PC-9 (cell line): ENCODE results near the gene GABRP.

Experiments
- EZH2 ChIP-seq: fragments of 200-600 bp; sonication (generic); IDR thresholded peaks from 2 replicates; pipeline ENCODE4 v1.8.0; 2017; ENCODE audit warnings: antibody characterized with exemption, low read depth
- TF ChIP-seq, protein P1 (sequence below): fragments of 200-600 bp; sonication (generic); conservative IDR thresholded peaks from 2 replicates; pipeline ENCODE4 v1.6.1; 2017; ENCODE audit warnings: mixed run types, antibody characterized with exemption, mild to moderate bottlenecking, moderate library complexity

DNA sequence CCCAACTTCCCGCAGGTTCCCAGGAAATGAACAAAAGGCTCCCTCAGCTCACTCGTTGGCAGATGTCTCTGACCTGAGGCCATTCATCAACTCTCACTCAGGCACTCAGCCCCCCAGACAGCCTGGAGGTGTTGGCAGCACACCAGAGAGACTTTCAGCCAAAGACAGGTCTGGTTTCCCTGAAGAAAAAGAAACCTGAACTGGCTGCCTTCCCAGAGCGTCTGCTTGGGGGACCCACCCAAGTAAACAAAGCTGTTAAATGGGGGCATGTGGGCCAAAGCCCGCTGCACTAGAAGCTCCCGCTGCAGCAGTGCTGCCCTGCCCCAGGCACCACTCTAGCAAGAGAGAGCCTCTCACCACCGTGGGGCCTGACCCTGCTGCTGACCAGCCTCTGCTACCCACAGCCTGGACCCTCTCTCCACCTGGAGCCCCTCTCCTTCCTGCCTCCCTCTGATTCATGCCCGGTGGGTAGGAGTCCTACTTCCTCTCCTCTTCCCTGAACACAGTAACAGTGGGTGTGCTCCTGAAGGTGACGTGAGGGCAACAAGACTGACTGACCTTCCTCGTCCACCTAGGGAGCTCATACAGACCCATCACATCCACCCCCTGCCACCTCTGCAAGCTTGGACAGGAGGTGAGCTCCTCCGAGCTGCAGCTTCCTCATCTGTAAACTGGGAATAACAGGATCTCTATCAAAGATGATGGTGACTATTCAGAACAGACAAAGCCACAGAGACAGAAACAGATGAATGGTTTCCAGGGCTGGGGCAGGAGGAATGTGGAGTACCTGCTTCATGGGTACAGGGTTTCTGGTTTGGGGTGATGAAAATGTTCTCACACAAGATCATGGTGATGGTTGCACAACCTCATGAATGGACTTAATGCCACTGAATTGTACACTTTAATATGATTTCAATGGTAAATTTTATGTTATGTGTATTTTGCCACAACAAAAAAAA, 31.0 kb upstream of the GABRP start:
- TF ChIP-seq, protein P1, sequence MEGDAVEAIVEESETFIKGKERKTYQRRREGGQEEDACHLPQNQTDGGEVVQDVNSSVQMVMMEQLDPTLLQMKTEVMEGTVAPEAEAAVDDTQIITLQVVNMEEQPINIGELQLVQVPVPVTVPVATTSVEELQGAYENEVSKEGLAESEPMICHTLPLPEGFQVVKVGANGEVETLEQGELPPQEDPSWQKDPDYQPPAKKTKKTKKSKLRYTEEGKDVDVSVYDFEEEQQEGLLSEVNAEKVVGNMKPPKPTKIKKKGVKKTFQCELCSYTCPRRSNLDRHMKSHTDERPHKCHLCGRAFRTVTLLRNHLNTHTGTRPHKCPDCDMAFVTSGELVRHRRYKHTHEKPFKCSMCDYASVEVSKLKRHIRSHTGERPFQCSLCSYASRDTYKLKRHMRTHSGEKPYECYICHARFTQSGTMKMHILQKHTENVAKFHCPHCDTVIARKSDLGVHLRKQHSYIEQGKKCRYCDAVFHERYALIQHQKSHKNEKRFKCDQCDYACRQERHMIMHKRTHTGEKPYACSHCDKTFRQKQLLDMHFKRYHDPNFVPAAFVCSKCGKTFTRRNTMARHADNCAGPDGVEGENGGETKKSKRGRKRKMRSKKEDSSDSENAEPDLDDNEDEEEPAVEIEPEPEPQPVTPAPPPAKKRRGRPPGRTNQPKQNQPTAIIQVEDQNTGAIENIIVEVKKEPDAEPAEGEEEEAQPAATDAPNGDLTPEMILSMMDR = no peak
- no peak for TF ChIP-seq EZH2
